Trophoblast cell (in vitro differentiated cells and primary cell): Measurements from ENCODE around the gene INSM2.

Experiments used
- DNase-seq, 2 donors: peaks; one replicate each; pipeline ENCODE4 v3.0.0-alpha.2; 2016
- H2AFZ ChIP-seq: 2 replicates; pipeline ENCODE4 v1.6.1; 2013; ENCODE audit warnings: low read length, moderate library complexity, mild to moderate bottlenecking; ENCODE audit not compliant: insufficient read depth, poor library complexity
- H2AK5ac ChIP-seq: 2 replicates; pipeline ENCODE4 v1.6.1; 2013; ENCODE audit warnings: mild to moderate bottlenecking, low read length
- H2BK120ac ChIP-seq: 2 replicates; pipeline ENCODE4 v1.6.1; 2013; ENCODE audit warnings: low read length, mild to moderate bottlenecking, moderate library complexity; ENCODE audit not compliant: insufficient read depth, poor library complexity
- H2BK12ac ChIP-seq: 2 replicates; pipeline ENCODE4 v1.6.1; 2013; ENCODE audit warnings: mild to moderate bottlenecking, low read length, moderate library complexity
- H2BK5ac ChIP-seq: 2 replicates; pipeline ENCODE4 v1.6.1; 2013; ENCODE audit warnings: low read length, low read depth, moderate library complexity, mild to moderate bottlenecking; ENCODE audit not compliant: poor library complexity
- H3K14ac ChIP-seq: 2 replicates; pipeline ENCODE4 v1.6.1; 2013; ENCODE audit warnings: mild to moderate bottlenecking, low read length
- H3K18ac ChIP-seq: 2 replicates; pipeline ENCODE4 v1.6.1; 2013; ENCODE audit warnings: mild to moderate bottlenecking, low read length
- H3K23ac ChIP-seq: 2 replicates; pipeline ENCODE4 v1.6.1; 2013; ENCODE audit warnings: low read length
- H3K27ac ChIP-seq: 2 replicates; pipeline ENCODE4 v1.5.1; 2013; ENCODE audit warnings: low read depth, mild to moderate bottlenecking, inconsistent platforms, low read length, moderate library complexity
- H3K27me3 ChIP-seq: 2 replicates; pipeline ENCODE4 v1.6.1; 2013; ENCODE audit warnings: inconsistent platforms, mild to moderate bottlenecking, low read length, moderate library complexity; ENCODE audit not compliant: insufficient read depth
- H3K36me3 ChIP-seq, 2 experiments: 1 replicate in 1 of 2; 2 replicates in 1 of 2; pipeline ENCODE4 v1.6.1; 2013; ENCODE audit warnings: low read length in 2 of 2, mild to moderate bottlenecking in 2 of 2, moderate library complexity in 1 of 2; ENCODE audit not compliant: insufficient read depth in 2 of 2, control insufficient read depth in 1 of 2
- H3K4ac ChIP-seq: 2 replicates; pipeline ENCODE4 v1.6.1; 2013; ENCODE audit warnings: low read depth, mild to moderate bottlenecking, low read length, moderate library complexity
- H3K4me1 ChIP-seq, 2 experiments: 1 replicate in 1 of 2; 2 replicates in 1 of 2; pipeline ENCODE4 v1.6.1; 2013; ENCODE audit warnings: low read length in 2 of 2, mild to moderate bottlenecking in 2 of 2, moderate library complexity in 1 of 2; ENCODE audit not compliant: insufficient read depth in 2 of 2, control insufficient read depth in 1 of 2
- H3K4me2 ChIP-seq: 2 replicates; pipeline ENCODE4 v1.6.1; 2013; ENCODE audit warnings: inconsistent platforms, mild to moderate bottlenecking, low read length, moderate library complexity
- H3K4me3 ChIP-seq: 2 replicates; pipeline ENCODE4 v1.5.1; 2013; ENCODE audit warnings: mild to moderate bottlenecking, low read depth, low read length, inconsistent platforms
- H3K79me1 ChIP-seq: one replicate; pipeline ENCODE4 v1.6.1; 2013; ENCODE audit warnings: low read length
- H3K79me2 ChIP-seq: 2 replicates; pipeline ENCODE4 v1.6.1; 2013; ENCODE audit warnings: low read length, mild to moderate bottlenecking; ENCODE audit not compliant: control insufficient read depth, insufficient read depth, poor library complexity
- H3K9ac ChIP-seq: 2 replicates; pipeline ENCODE4 v1.6.1; 2013; ENCODE audit warnings: mild to moderate bottlenecking, low read length
- H3K9me3 ChIP-seq: 2 replicates; pipeline ENCODE4 v1.6.1; 2013; ENCODE audit warnings: low read depth, mild to moderate bottlenecking, control low read depth, inconsistent platforms, low read length; ENCODE audit not compliant: insufficient read depth
- H4K12ac ChIP-seq: 2 replicates; pipeline ENCODE4 v1.6.1; 2013; ENCODE audit warnings: low read depth, mild to moderate bottlenecking, low read length, moderate library complexity
- H4K8ac ChIP-seq: 2 replicates; pipeline ENCODE4 v1.6.1; 2013; ENCODE audit warnings: low read depth, mild to moderate bottlenecking, low read length, moderate library complexity
- H4K91ac ChIP-seq: one replicate; pipeline ENCODE4 v1.6.1; 2013; ENCODE audit warnings: low read depth, mild to moderate bottlenecking, low read length, moderate library complexity
- WGBS: extraction: QIAGEN DNeasy Blood & Tissue Kit; methylation state at CpG from one replicate; pipeline ENCODE4 v1.1.7; 2013; ENCODE audit warnings: missing lambda C conversion rate; ENCODE audit not compliant: insufficient read length, insufficient coverage; ENCODE audit errors: extremely low coverage; 5-methylcytosine and 5-hydroxymethylcytosine counted together

INSM2 gene

DNA sequence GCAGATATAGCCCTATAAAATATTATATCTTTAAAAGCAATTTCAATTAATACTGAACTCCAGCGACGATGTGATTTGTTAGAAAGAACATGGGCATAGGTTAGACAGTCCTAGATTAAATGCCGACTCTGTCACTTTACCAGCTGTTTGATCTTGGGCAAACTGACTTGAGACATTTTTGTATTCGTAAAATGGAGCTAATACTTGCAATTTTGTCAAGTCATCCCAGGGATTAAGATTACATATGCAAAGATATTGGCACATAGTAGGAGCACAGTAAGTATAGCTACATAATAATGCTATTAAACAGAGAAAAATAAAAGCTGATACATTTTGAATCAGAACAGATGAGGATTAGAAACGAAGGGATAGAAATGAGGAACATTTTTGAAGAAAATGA is 9.0 kb downstream of the INSM2 start:
- no peak for DNase-seq
- H4K12ac ChIP-seq: no peak overlapping the region
- no peaks in the 10 kb centered on the region for H3K36me3 ChIP-seq
- H3K27ac ChIP-seq: no peak overlapping the region
- H2BK12ac ChIP-seq: no peak overlapping the region
- no CpG with 5 or more reads among the region's 5 CpGs for WGBS
- no peak overlapping the region for H3K4ac ChIP-seq
- H3K79me1 ChIP-seq: no peaks in the 10 kb centered on the region
- no peak overlapping the region for H4K8ac ChIP-seq
- H3K18ac ChIP-seq: no peak overlapping the region
- H2AK5ac ChIP-seq: no peak overlapping the region
- H3K14ac ChIP-seq: no peak overlapping the region
- no peaks in the 10 kb centered on the region for H3K79me2 ChIP-seq
- no peak overlapping the region for H2BK5ac ChIP-seq
- H2BK120ac ChIP-seq: no peak overlapping the region
- H3K9ac ChIP-seq: no peak overlapping the region
- no peak overlapping the region for H3K4me2 ChIP-seq
- no peaks in the 10 kb centered on the region for H3K4me1 ChIP-seq
- H3K23ac ChIP-seq: no peak overlapping the region
- no peaks in the 10 kb centered on the region for H3K9me3 ChIP-seq
- H4K91ac ChIP-seq: no peak overlapping the region
- H3K4me3 ChIP-seq: no peak overlapping the region
- H3K27me3 ChIP-seq: no peaks in the 10 kb centered on the region
- H2AFZ ChIP-seq: no peak overlapping the region

DNA sequence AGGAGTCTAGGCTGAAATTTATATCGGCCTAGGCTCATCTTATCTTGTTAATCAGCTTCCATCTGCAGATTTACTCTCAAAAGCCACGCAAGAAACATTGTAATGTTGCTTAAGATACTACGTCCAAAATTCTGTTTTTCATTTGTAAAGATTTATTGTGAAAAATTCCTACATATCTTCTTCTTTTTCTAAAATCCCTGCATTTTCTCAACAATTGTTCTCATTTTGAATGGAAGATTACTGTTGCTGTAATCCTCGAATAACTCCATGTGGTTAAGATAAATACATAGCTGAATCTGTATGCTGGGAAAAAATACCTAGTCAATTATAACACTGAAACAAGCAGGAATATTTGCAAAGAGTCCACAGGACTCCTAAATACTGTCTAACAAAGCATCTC is 15.6 kb downstream of the INSM2 start:
- no peak overlapping the region for H3K4ac ChIP-seq
- no peaks in the 10 kb centered on the region for H3K79me2 ChIP-seq
- no peaks in the 10 kb centered on the region for H3K36me3 ChIP-seq
- H3K4me2 ChIP-seq: no peak overlapping the region
- H3K14ac ChIP-seq: no peak overlapping the region
- no peaks in the 10 kb centered on the region for H3K79me1 ChIP-seq
- no CpG with 5 or more reads among the region's 4 CpGs for WGBS
- no peak overlapping the region for H3K27ac ChIP-seq
- no peaks in the 10 kb centered on the region for H3K4me1 ChIP-seq
- H2BK120ac ChIP-seq: no peak overlapping the region
- no peak overlapping the region for H3K18ac ChIP-seq
- H2BK12ac ChIP-seq: no peak overlapping the region
- DNase-seq: no peak
- H2AFZ ChIP-seq: no peak overlapping the region
- H3K4me3 ChIP-seq: no peak overlapping the region
- no peak overlapping the region for H3K23ac ChIP-seq
- H3K9me3 ChIP-seq: no peaks in the 10 kb centered on the region
- no peak overlapping the region for H4K12ac ChIP-seq
- no peak overlapping the region for H4K8ac ChIP-seq
- no peak overlapping the region for H4K91ac ChIP-seq
- no peak overlapping the region for H2BK5ac ChIP-seq
- no peak overlapping the region for H2AK5ac ChIP-seq
- H3K27me3 ChIP-seq: no peaks in the 10 kb centered on the region
- no peak overlapping the region for H3K9ac ChIP-seq

DNA sequence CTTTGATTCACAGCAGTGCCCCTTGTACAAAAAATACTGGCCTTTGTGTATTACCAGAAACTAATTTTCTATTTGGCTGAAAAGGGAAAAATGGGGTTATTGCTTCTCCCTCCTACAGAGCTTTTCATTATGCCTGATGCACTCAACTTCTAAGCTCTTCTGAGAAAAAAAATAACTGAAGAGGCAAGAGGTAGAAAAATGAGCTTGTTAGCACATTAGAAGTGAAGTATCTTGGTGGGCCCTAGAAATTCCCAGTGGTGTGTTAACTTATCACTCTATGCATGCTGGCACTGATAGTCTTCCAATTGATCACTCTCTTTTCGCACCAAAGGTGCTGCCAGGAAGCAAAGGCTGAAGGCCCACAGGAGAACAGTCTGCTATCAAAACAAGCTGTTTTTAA is 17.1 kb downstream of the INSM2 start:
- no peak overlapping the region for H2BK120ac ChIP-seq
- H3K14ac ChIP-seq: no peak overlapping the region
- H3K9me3 ChIP-seq: no peaks in the 10 kb centered on the region
- H3K36me3 ChIP-seq: no peaks in the 10 kb centered on the region
- no peaks in the 10 kb centered on the region for H3K79me2 ChIP-seq
- H2BK5ac ChIP-seq: no peak overlapping the region
- no peak overlapping the region for H3K9ac ChIP-seq
- no peak overlapping the region for H3K4me2 ChIP-seq
- H3K4ac ChIP-seq: no peak overlapping the region
- H3K27me3 ChIP-seq: no peaks in the 10 kb centered on the region
- H3K27ac ChIP-seq: no peak overlapping the region
- no peaks in the 10 kb centered on the region for H3K79me1 ChIP-seq
- H2AFZ ChIP-seq: no peak overlapping the region
- no peak overlapping the region for H3K23ac ChIP-seq
- H3K4me3 ChIP-seq: no peak overlapping the region
- no peak overlapping the region for H4K12ac ChIP-seq
- DNase-seq: no peak
- no peaks in the 10 kb centered on the region for H3K4me1 ChIP-seq
- H2BK12ac ChIP-seq: no peak overlapping the region
- H3K18ac ChIP-seq: no peak overlapping the region
- no peak overlapping the region for H4K91ac ChIP-seq
- no CpG with 5 or more reads among the region's 1 CpG for WGBS
- H2AK5ac ChIP-seq: no peak overlapping the region
- H4K8ac ChIP-seq: no peak overlapping the region

DNA sequence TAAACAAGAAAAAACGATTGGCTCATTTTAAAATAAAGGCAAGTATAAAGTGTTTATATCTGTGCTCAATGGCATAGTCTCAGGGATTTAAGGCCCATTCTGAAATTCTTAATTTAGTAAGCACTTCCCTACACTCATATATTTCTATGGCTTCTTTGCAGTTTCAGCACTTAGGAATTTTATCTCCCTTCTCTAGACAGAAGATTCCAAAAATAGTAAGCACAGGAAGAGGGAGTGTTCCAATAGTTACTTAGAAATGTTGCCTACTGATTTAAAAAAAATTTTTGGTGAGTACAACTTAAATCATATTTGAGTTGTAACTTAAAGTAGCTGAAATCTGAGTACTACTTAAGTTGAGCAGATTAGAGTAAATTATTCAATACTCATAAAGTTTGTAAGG is 19.8 kb downstream of the INSM2 start:
- H2BK5ac ChIP-seq: no peak overlapping the region
- H3K4me3 ChIP-seq: no peak overlapping the region
- WGBS: no CpG with 5 or more reads among the region's 1 CpG
- no peak overlapping the region for H2BK120ac ChIP-seq
- no peak overlapping the region for H4K8ac ChIP-seq
- H3K18ac ChIP-seq: no peak overlapping the region
- H2AK5ac ChIP-seq: no peak overlapping the region
- H3K27ac ChIP-seq: no peak overlapping the region
- H4K91ac ChIP-seq: no peak overlapping the region
- H3K79me1 ChIP-seq: no peaks in the 10 kb centered on the region
- peak in 1 of 2 donors; percentile 55 for DNase-seq
- no peaks in the 10 kb centered on the region for H3K36me3 ChIP-seq
- no peak overlapping the region for H3K9ac ChIP-seq
- H4K12ac ChIP-seq: no peak overlapping the region
- no peak overlapping the region for H3K14ac ChIP-seq
- no peaks in the 10 kb centered on the region for H3K79me2 ChIP-seq
- no peaks in the 10 kb centered on the region for H3K27me3 ChIP-seq
- no peak overlapping the region for H3K4me2 ChIP-seq
- no peaks in the 10 kb centered on the region for H3K4me1 ChIP-seq
- no peaks in the 10 kb centered on the region for H3K9me3 ChIP-seq
- H2BK12ac ChIP-seq: no peak overlapping the region
- no peak overlapping the region for H2AFZ ChIP-seq
- no peak overlapping the region for H3K4ac ChIP-seq
- no peak overlapping the region for H3K23ac ChIP-seq
